HG03039 (cell line): Measurements from ENCODE around the gene GALR3.

ENCODE experiments used
- ATAC-seq: cut with Tn5 transposase; IDR thresholded peaks from one replicate; pipeline ENCODE4 v1.9.1; 2021; ENCODE audit warnings: mild to moderate bottlenecking, moderate library complexity; ENCODE audit not compliant: unreplicated experiment

The GALR3 gene

DNA sequence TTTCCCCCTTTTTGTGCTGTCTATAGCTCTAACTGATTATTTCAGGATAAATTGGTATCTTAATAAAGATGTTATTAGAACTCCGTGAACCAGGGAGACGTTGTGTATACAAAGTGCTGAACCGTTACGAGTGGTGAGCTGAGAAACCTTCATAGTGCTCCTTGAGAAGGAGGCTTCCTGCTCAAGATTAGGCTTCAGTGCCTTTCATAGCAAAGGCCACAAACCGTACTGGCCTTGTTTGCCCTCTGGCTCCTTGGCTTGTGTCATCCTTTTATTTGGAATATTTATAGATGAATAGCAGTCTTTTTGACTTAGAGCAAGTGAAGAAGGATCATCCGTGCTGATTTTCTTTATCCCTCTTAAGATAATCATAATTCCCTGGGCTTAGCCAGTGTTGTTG lies 42.3 kb downstream of the GALR3 start:
- ATAC-seq = no peak

DNA sequence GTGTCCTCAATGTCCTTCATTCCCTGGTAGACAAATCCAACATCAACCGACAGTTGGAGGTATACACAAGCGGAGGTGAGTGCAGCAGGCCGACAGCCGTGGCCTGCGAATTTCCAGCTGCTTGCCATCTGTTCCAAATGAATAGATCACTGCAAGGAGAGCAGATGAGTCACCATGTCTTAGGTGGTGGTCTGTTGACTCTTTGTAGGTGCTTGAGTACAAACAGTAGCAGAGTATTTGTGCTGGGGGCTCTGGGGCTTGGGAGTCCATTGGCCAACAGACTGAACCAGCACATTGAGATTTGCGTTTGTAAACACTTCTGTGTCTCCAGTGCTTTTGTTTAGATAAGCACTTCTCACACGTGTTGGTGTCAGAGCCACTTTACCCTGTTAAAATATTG lies 47.1 kb downstream of the GALR3 start:
- ATAC-seq = no peak
